ENCODE results near the gene CYYR1.

GRCh38 chr21:26449161-26449560 is 123.9 kb downstream of the CYYR1 start:
- no peak for TF ChIP-seq EZH2 (IDR thresholded peaks at IDR 0.05; ENCODE audit: insufficient read depth, poor library complexity, severe bottlenecking)
- 0 out of 2 replicates have a peak, but pooled peaks have one; percentile 63 for TF ChIP-seq EZH2phosphoT487 (IDR thresholded peaks at IDR 0.05; ENCODE audit: insufficient read depth, low read depth)
